K562 (cell line): ENCODE results near the gene NAGLU. TPM values are rescaled to one million over a fixed set of nuclear protein-coding genes. Genes with fewer than 3 reads are reported as not detected.

ENCODE experiments used
- GATAD2A ChIP-seq: fragments of 450-650 bp; IDR thresholded peaks from 2 replicates; pipeline ENCODE4 v1.6.1; 2017
- KLF13 ChIP-seq: fragments of 450-650 bp; IDR thresholded peaks from 2 replicates; pipeline ENCODE4 v1.6.1; 2016; ENCODE audit warnings: missing genetic modification characterization, low read depth, mild to moderate bottlenecking, missing compliant biosample characterization, moderate library complexity, borderline replicate concordance
- LEF1 ChIP-seq: fragments of 450-650 bp; IDR thresholded peaks from 2 replicates; pipeline ENCODE4 v1.6.1; 2016; ENCODE audit warnings: mild to moderate bottlenecking
- MXI1 ChIP-seq: IDR thresholded peaks from 2 replicates; pipeline ENCODE4 v1.6.1; 2011; ENCODE audit warnings: low read depth, mild to moderate bottlenecking, improper control_type of control experiment, low read length
- RCOR1 ChIP-seq, 2 experiments: IDR thresholded peaks; 2 replicates each; pipeline ENCODE4 v1.6.1; 2012; ENCODE audit warnings: low read depth in 2 of 2, low read length in 2 of 2, borderline replicate concordance in 1 of 2, improper control_type of control experiment in 1 of 2
- RHOXF2B ChIP-seq: fragments of 250-450 bp; sonication (Bioruptor Pico); conservative IDR thresholded peaks from 2 replicates; pipeline ENCODE4 v1.5.1; 2021
- ZNF408 ChIP-seq: fragments of 250-450 bp; sonication (Bioruptor Pico); IDR thresholded peaks from 2 replicates; pipeline ENCODE4 v1.4.0; 2020; ENCODE audit warnings: low read depth, mild to moderate bottlenecking, moderate library complexity
- polyA plus RNA-seq, 8 experiments: library from polyadenylated mRNA; depleted of rRNA in 4 of 8; stranded (reverse) in 5 of 8; unstranded in 3 of 8; fragments of >200 nt; fragmentation: Nextera tagmentation in 2 of 8; fragmentation: Illumina TruSeq in 1 of 8; extraction: Ambion mirVana in 2 of 8; extraction: Trizol in 1 of 8; gene quantifications; 2 replicates each; pipeline versions ENCODE4 v1.2.1 to v1.2.3, GENCODE V29; 2011 to 2014; ENCODE audit warnings: inconsistent platforms in 1 of 8, missing spikeins in 1 of 8
- total RNA-seq, 7 experiments: library from RNA; depleted of rRNA in 6 of 7; stranded (reverse); fragments of >200 nt in 6 of 7; fragmentation: Illumina TruSeq in 2 of 7; extraction: Trizol in 2 of 7; gene quantifications; 2 replicates each; pipeline versions ENCODE4 v1.2.1 to v1.2.3, GENCODE V29; 2011 to 2021; ENCODE audit warnings: low replicate concordance in 1 of 7
- TF ChIP-seq, protein P1 (sequence below): fragments of 250-450 bp; sonication (Bioruptor Pico); IDR thresholded peaks from 2 replicates; pipeline ENCODE4 v1.9.0; 2021; ENCODE audit warnings: mild to moderate bottlenecking, inconsistent platforms
- TF ChIP-seq, protein P2 (sequence below): fragments of 450-650 bp; IDR thresholded peaks from 2 replicates; pipeline ENCODE4 v1.6.1; 2016; ENCODE audit warnings: borderline replicate concordance
- TF ChIP-seq, protein P3 (sequence below): sonication (generic); formaldehyde crosslinking; IDR thresholded peaks from 2 replicates; pipeline ENCODE4 v1.8.0; 2023; ENCODE audit warnings: missing genetic modification reagents, mild to moderate bottlenecking, borderline replicate concordance
- TF ChIP-seq, protein P4 (sequence below): IDR thresholded peaks from 3 replicates; pipeline ENCODE4 v1.6.1; 2011; ENCODE audit warnings: borderline replicate concordance, mild to moderate bottlenecking; ENCODE audit not compliant: insufficient read length, insufficient read depth
- TF ChIP-seq, protein P5 (sequence below): fragments of 450-650 bp; formaldehyde crosslinking; conservative IDR thresholded peaks from 2 replicates; pipeline ENCODE4 v1.4.0; 2022; ENCODE audit warnings: mild to moderate bottlenecking, missing genetic modification characterization

The NAGLU gene
- total and polyA plus RNA-seq, 9 of the 15 experiments (the other 6 are each of a cell fraction or from before 2014, with no cell fraction given) = 0.04 to 21.5 (median 8.5) TPM

DNA sequence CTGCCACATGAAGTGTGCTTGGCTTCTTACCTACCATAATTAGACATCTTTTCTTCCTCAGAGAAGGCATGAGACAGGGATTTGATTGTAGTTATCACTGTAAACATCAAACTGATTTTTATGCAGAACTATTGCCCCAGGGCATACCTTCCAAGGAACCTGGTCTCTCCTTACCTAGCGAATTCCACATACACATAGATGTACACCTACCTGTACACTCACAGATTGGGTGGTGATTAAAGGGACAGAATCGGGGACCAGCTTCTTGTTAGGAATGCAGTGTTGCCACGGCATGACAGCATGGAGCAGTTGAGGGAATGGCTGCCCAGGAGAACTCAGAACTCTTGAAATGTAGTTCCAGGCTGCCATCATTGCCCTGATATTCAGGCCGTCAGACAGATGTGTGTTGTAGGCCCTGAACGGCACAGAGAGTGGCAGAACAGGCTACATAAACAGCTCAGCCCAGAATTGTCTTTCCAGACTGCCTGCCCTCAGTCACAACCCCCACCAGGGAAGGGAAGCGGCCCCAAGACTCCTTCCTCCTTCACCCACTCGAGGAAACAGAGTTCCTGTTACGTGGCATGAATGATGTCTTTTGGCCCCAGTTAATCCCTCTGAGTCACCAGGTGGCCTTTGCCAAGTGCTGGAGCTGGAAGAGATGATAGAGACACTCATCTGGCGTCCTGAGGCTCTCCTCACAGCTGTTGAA lies 17.8 kb upstream of the NAGLU start (continued):
- TF ChIP-seq, protein P1, sequence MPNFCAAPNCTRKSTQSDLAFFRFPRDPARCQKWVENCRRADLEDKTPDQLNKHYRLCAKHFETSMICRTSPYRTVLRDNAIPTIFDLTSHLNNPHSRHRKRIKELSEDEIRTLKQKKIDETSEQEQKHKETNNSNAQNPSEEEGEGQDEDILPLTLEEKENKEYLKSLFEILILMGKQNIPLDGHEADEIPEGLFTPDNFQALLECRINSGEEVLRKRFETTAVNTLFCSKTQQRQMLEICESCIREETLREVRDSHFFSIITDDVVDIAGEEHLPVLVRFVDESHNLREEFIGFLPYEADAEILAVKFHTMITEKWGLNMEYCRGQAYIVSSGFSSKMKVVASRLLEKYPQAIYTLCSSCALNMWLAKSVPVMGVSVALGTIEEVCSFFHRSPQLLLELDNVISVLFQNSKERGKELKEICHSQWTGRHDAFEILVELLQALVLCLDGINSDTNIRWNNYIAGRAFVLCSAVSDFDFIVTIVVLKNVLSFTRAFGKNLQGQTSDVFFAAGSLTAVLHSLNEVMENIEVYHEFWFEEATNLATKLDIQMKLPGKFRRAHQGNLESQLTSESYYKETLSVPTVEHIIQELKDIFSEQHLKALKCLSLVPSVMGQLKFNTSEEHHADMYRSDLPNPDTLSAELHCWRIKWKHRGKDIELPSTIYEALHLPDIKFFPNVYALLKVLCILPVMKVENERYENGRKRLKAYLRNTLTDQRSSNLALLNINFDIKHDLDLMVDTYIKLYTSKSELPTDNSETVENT = no peak
- 0 out of 4 replicates have a peak, but pooled peaks of 1 of the 2 experiments have one; percentile 17 for TF ChIP-seq RCOR1 (IDR thresholded peaks at IDR 0.05; ENCODE audit: borderline replicate concordance in 1 of 2, low read depth in 2 of 2, low read length in 2 of 2)
- TF ChIP-seq, protein P2, sequence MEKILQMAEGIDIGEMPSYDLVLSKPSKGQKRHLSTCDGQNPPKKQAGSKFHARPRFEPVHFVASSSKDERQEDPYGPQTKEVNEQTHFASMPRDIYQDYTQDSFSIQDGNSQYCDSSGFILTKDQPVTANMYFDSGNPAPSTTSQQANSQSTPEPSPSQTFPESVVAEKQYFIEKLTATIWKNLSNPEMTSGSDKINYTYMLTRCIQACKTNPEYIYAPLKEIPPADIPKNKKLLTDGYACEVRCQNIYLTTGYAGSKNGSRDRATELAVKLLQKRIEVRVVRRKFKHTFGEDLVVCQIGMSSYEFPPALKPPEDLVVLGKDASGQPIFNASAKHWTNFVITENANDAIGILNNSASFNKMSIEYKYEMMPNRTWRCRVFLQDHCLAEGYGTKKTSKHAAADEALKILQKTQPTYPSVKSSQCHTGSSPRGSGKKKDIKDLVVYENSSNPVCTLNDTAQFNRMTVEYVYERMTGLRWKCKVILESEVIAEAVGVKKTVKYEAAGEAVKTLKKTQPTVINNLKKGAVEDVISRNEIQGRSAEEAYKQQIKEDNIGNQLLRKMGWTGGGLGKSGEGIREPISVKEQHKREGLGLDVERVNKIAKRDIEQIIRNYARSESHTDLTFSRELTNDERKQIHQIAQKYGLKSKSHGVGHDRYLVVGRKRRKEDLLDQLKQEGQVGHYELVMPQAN = no peak
- TF ChIP-seq, protein P3, sequence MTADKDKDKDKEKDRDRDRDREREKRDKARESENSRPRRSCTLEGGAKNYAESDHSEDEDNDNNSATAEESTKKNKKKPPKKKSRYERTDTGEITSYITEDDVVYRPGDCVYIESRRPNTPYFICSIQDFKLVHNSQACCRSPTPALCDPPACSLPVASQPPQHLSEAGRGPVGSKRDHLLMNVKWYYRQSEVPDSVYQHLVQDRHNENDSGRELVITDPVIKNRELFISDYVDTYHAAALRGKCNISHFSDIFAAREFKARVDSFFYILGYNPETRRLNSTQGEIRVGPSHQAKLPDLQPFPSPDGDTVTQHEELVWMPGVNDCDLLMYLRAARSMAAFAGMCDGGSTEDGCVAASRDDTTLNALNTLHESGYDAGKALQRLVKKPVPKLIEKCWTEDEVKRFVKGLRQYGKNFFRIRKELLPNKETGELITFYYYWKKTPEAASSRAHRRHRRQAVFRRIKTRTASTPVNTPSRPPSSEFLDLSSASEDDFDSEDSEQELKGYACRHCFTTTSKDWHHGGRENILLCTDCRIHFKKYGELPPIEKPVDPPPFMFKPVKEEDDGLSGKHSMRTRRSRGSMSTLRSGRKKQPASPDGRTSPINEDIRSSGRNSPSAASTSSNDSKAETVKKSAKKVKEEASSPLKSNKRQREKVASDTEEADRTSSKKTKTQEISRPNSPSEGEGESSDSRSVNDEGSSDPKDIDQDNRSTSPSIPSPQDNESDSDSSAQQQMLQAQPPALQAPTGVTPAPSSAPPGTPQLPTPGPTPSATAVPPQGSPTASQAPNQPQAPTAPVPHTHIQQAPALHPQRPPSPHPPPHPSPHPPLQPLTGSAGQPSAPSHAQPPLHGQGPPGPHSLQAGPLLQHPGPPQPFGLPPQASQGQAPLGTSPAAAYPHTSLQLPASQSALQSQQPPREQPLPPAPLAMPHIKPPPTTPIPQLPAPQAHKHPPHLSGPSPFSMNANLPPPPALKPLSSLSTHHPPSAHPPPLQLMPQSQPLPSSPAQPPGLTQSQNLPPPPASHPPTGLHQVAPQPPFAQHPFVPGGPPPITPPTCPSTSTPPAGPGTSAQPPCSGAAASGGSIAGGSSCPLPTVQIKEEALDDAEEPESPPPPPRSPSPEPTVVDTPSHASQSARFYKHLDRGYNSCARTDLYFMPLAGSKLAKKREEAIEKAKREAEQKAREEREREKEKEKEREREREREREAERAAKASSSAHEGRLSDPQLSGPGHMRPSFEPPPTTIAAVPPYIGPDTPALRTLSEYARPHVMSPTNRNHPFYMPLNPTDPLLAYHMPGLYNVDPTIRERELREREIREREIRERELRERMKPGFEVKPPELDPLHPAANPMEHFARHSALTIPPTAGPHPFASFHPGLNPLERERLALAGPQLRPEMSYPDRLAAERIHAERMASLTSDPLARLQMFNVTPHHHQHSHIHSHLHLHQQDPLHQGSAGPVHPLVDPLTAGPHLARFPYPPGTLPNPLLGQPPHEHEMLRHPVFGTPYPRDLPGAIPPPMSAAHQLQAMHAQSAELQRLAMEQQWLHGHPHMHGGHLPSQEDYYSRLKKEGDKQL (CRISPR knock-in tag) = no peak
- TF ChIP-seq MXI1 = no peak
- TF ChIP-seq, protein P4, sequence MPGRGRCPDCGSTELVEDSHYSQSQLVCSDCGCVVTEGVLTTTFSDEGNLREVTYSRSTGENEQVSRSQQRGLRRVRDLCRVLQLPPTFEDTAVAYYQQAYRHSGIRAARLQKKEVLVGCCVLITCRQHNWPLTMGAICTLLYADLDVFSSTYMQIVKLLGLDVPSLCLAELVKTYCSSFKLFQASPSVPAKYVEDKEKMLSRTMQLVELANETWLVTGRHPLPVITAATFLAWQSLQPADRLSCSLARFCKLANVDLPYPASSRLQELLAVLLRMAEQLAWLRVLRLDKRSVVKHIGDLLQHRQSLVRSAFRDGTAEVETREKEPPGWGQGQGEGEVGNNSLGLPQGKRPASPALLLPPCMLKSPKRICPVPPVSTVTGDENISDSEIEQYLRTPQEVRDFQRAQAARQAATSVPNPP = no peak
- TF ChIP-seq RHOXF2B (CRISPR knock-in tag) = no peak
- no peak for TF ChIP-seq LEF1
- TF ChIP-seq, protein P5, sequence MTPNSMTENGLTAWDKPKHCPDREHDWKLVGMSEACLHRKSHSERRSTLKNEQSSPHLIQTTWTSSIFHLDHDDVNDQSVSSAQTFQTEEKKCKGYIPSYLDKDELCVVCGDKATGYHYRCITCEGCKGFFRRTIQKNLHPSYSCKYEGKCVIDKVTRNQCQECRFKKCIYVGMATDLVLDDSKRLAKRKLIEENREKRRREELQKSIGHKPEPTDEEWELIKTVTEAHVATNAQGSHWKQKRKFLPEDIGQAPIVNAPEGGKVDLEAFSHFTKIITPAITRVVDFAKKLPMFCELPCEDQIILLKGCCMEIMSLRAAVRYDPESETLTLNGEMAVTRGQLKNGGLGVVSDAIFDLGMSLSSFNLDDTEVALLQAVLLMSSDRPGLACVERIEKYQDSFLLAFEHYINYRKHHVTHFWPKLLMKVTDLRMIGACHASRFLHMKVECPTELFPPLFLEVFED (CRISPR knock-in tag) = no peak
- no peak for TF ChIP-seq ZNF408 (CRISPR knock-in tag)
- 0 out of 2 replicates have a peak, but pooled peaks have one; percentile 18 for TF ChIP-seq GATAD2A
- no peak for TF ChIP-seq KLF13
